Measurements from ENCODE around the gene PACSIN1. TPM values are rescaled to one million over a fixed set of nuclear protein-coding genes. Genes with fewer than 3 reads are reported as not detected.

Gene PACSIN1
- total RNA-seq, 3 donors from 2014 or later (not counting 1 experiment from before 2014, with no cell fraction given), result 2.2 to 6.6 (median 3.9) TPM

DNA sequence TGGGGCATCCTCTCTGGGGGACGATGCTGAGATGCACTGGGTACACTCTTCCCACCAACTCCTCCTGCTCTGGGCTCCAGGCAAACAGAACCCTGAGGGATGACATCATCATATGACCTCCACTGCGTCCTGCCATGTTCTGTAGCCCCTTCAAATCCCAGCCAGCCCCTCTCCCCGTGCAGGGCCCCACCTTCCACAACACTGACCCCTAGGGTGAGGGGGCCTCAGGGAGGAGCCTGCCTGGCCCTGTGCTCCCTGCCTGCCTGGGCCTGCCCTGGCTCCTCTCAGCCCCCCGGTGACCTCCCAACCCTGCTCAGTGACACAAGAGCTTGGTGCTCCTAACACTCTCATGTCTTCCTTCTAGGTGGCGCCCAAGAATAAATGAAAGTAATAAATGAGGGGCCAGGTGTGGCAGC lies 99.9 kb downstream of the PACSIN1 start:
- H3K27me3 ChIP-seq (ENCODE audit: control insufficient read depth, insufficient read depth, low read length), result no peaks in the 10 kb centered on the region
- H3K4me3 ChIP-seq (ENCODE audit: low read length), result no peak overlapping the region
- no peaks in the 10 kb centered on the region for H3K36me3 Mint-ChIP-seq
- H3K36me3 ChIP-seq (ENCODE audit: control insufficient read depth, insufficient read depth, low read length), result no peaks in the 10 kb centered on the region
- intact Hi-C loops (cut with micrococcal nuclease), result no loop called here
- H3K27ac Mint-ChIP-seq, result no peak overlapping the region
- TF ChIP-seq, protein P1, sequence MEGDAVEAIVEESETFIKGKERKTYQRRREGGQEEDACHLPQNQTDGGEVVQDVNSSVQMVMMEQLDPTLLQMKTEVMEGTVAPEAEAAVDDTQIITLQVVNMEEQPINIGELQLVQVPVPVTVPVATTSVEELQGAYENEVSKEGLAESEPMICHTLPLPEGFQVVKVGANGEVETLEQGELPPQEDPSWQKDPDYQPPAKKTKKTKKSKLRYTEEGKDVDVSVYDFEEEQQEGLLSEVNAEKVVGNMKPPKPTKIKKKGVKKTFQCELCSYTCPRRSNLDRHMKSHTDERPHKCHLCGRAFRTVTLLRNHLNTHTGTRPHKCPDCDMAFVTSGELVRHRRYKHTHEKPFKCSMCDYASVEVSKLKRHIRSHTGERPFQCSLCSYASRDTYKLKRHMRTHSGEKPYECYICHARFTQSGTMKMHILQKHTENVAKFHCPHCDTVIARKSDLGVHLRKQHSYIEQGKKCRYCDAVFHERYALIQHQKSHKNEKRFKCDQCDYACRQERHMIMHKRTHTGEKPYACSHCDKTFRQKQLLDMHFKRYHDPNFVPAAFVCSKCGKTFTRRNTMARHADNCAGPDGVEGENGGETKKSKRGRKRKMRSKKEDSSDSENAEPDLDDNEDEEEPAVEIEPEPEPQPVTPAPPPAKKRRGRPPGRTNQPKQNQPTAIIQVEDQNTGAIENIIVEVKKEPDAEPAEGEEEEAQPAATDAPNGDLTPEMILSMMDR (IDR thresholded peaks at IDR 0.05), result no peak
- no peak overlapping the region for H3K27ac ChIP-seq (ENCODE audit: low read length)
- H3K27me3 Mint-ChIP-seq (ENCODE audit: low read depth in 2 of 2), result peaks cover 0 to 3% of the 10 kb centered on the region in 2 donors
- H3K4me1 Mint-ChIP-seq, result no peaks in the 10 kb centered on the region
- H3K4me3 Mint-ChIP-seq, result no peak overlapping the region
- no peaks in the 10 kb centered on the region for H3K9me3 ChIP-seq (ENCODE audit: control insufficient read depth, insufficient read depth, low read length)
- DNase-seq (no peak), ATAC-seq (no peak)
- 78% methylated on average over 5 of the region's 5 CpGs for WGBS (ENCODE audit: insufficient coverage)
- H3K9me3 Mint-ChIP-seq, result no peaks in the 10 kb centered on the region
- no peaks in the 10 kb centered on the region for H3K4me1 ChIP-seq (ENCODE audit: control insufficient read depth, insufficient read depth, low read length)

DNA sequence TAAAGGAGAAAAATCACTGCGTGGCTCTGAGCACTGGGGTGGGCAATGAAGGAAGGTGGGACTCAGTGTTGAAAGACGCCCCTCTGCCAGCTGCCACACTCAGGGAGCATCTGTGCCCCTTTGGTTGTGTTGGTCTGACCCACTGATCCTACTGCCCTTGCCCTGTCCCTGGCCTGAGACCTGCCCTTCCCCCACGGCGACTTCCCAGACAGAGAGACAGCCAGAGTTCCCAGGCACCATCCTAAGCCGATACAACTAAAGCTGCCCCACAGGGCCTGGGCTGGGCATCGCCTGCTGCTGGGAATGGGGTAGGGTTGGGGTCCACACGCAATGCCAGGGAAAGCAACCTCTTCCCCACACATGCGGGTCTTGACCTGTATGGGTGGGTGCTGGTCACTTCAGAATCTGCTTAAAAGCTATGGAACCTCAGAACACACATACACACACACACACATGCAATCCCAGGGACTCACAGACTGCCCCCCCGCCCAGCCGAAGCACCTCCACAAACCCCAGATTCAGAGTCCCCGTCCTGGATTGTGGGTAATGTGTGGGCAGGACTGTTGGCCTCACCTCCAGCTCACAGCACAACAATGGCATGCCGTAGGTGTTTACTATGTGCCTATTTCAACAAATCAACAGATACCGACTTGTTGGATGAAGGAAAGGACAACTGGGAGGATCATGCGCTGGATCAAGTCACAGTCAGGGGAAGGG lies 101.1 kb downstream of the PACSIN1 start:
- no peaks in the 10 kb centered on the region for H3K36me3 Mint-ChIP-seq
- WGBS (ENCODE audit: insufficient coverage), result 93% methylated on average over 12 of the region's 14 CpGs
- no peak for DNase-seq
- Histone ChIP-seq H3K27ac (ENCODE audit: low read length) (no peak overlapping the region), H3K9me3 (ENCODE audit: control insufficient read depth, insufficient read depth, low read length) (no peaks in the 10 kb centered on the region), H3K27me3 (ENCODE audit: control insufficient read depth, insufficient read depth, low read length) (no peaks in the 10 kb centered on the region), H3K4me3 (ENCODE audit: low read length) (no peak overlapping the region), H3K36me3 (ENCODE audit: control insufficient read depth, insufficient read depth, low read length) (no peaks in the 10 kb centered on the region), H3K4me1 (ENCODE audit: control insufficient read depth, insufficient read depth, low read length) (no peaks in the 10 kb centered on the region)
- H3K27me3 Mint-ChIP-seq (ENCODE audit: low read depth in 2 of 2), result peaks cover 0 to 3% of the 10 kb centered on the region in 2 donors
- H3K4me1 Mint-ChIP-seq, result no peaks in the 10 kb centered on the region
- no peak overlapping the region for H3K27ac Mint-ChIP-seq
- intact Hi-C loops (cut with micrococcal nuclease), result no loop called here
- no peak overlapping the region for H3K4me3 Mint-ChIP-seq
- no peak for ATAC-seq
- TF ChIP-seq, protein P1 (IDR thresholded peaks at IDR 0.05), result no peak
- no peaks in the 10 kb centered on the region for H3K9me3 Mint-ChIP-seq

DNA sequence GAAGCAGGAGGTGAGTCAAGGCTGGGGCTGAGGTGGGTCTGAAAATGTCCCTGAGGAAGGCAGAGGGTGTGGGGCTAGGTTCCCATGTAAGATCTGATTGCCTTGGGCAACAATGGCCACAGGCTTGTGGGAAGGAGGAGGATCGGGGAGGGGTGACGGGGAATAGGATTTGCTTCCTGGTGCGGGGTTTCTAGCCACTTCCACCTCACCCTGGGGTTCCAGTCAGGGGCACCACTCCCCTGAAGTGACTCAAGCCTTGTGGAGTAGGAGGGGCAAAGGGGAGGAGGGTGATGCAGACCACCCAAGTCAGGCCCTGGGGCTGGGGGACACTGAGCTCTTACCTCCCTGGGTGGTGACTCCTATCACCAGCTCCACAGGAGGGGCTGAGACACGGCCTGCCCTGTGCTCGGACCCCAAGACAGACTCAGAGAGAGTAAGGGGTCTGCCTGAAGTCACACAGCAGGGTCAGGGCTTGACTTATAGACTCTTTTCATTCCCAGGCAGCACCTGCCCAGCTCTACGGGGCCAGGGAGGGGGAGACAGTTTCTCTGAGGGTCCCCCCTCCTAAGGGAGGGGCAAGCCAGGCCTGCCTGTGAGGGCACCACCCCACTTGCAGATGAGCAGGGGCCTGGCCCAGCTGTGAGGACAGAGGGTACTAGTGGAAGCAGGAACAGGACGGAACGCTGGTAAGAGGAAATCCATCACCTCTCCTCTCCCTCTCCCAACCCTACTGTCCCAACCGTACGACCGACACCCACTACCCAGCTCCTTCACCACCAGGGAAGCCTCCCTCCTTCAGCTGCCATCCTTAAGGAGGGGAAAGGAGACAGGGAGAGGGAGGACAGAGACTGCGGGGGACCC lies 102.7 kb downstream of the PACSIN1 start:
- no peak for ATAC-seq
- H3K27ac ChIP-seq (ENCODE audit: low read length), result no peak overlapping the region
- no peaks in the 10 kb centered on the region for H3K27me3 ChIP-seq (ENCODE audit: control insufficient read depth, insufficient read depth, low read length)

More for the DNA sequence above, 102.7 kb downstream of the PACSIN1 start:
- H3K4me1 Mint-ChIP-seq, result no peaks in the 10 kb centered on the region
- DNase-seq, result no peak
- Histone ChIP-seq H3K36me3 (ENCODE audit: control insufficient read depth, insufficient read depth, low read length) (no peaks in the 10 kb centered on the region), H3K4me3 (ENCODE audit: low read length) (no peak overlapping the region), H3K9me3 (ENCODE audit: control insufficient read depth, insufficient read depth, low read length) (no peaks in the 10 kb centered on the region), H3K4me1 (ENCODE audit: control insufficient read depth, insufficient read depth, low read length) (no peaks in the 10 kb centered on the region)
- no peak overlapping the region for H3K4me3 Mint-ChIP-seq
- intact Hi-C loops (cut with micrococcal nuclease), result no loop called here
- WGBS (ENCODE audit: insufficient coverage), result 89% methylated on average over 7 of the region's 12 CpGs
- TF ChIP-seq, protein P1 (IDR thresholded peaks at IDR 0.05), result no peak
- no peaks in the 10 kb centered on the region for H3K9me3 Mint-ChIP-seq
- peaks cover 0 to 3% of the 10 kb centered on the region in 2 donors for H3K27me3 Mint-ChIP-seq (ENCODE audit: low read depth in 2 of 2)
- H3K27ac Mint-ChIP-seq, result no peak overlapping the region
- H3K36me3 Mint-ChIP-seq, result no peaks in the 10 kb centered on the region
